ENCODE data around the gene SHISA4.
"Not testable (repeated sequence)": the region's sequence is repeated elsewhere in the genome, so short reads cannot be mapped to it uniquely, and the experiment has no call there.

SHISA4 gene

DNA sequence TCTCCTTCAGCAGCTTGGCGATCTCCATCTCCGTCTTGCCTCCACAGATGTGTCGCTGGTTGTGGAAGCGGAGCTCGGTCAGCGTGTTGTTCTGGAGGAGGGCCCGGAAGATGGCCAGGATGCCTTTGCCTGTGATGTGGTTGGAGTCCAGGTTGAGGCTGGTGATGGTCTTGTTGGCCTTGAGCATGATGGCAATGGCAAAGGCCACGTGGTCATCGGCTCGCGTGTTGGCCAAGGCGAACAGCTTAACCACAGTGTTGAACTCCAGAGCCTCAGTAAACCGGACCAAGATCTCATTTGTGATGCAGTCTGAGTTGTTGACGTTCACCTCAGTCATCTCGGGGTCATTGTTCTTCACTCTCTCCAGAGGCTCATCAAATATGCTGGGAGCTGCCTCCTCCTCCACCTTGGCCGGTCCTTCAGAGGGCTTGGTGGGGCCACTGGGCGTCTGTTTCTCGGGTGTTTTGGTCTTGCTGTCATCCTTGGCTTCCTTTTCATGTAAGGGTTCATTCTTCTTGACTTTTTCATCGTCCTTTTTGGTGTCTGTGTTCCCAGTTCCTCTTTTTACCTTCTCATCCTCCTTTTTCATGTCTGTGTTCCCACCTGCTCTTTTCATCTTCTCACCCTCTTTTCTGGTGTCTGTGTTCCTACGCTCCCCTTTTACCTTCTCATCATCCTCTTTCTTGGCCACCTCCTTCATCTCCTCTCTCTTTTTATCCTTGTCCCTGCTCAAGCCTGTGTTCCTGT is 11.2 kb downstream of the SHISA4 start:
- no peak for DNase-seq

DNA sequence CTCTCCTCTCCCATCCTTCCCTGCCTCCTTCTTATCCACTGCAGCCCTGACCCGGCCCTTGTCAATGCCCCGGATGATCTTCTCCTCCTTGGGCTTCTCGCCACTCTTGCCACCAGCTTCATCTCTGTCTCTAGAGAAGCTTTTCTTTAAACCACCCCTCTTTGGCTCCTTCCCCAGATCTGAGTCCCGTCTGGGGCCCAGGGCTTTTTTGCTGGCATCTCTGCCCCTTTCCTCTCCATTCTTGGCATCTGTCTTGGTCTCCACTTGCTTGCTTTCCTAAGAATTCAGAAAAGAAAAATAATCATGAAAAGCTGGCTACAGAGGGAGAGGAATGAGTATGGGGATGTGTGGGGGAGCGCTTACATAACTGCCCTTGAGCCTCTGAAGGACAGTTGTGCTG is 11.8 kb downstream of the SHISA4 start:
- DNase-seq, result no peak

DNA sequence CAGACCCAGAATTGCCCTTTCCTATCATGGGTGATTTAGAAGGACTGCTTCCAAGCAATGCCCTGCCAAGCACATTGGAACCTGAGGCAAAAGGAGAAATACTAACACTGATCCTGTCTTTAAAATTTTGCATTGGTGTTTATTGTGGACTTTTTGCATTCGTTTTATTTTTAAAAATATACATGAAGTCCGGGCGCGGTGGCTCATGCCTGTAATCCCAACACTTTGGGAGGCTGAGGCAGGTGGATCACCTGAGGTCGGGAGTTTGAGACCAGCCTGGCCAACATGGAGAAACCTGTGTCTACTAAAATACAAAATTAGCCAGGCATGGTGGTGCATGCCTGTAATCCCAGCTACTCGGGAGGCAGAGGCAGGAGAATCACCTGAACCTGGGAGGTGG is 12.3 kb downstream of the SHISA4 start:
- DNase-seq, result not testable (repeated sequence)

DNA sequence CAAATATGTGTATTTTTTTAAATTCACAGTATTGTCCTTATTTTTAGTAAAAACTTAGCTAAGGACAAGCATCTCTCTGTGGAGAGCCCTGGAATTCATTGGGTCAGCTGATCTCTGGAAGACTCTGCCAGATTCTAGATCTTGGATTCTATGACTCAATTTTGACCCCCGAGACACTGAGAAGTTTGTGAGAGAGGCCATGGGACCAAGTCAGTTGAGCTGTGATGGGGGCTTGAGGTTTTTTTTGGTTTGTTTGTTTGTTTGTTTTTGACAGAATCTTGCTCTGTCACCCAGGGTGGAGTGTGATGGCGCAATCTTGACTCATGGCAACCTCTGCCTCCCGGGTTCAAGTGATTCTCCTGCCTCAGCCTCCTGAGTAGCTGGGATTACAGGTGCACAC is 13.5 kb downstream of the SHISA4 start:
- no peak for DNase-seq

- no peak for DNase-seq
These were observed 14.4 kb downstream of the SHISA4 start for GRCh38 chr1:201903135-201903534.

- DNase-seq, result no peak
These were observed 15.9 kb downstream of the SHISA4 start for GRCh38 chr1:201904579-201904978.

GRCh38 chr1:201905234-201905890 is 16.7 kb downstream of the SHISA4 start:
- no peak for DNase-seq

DNA sequence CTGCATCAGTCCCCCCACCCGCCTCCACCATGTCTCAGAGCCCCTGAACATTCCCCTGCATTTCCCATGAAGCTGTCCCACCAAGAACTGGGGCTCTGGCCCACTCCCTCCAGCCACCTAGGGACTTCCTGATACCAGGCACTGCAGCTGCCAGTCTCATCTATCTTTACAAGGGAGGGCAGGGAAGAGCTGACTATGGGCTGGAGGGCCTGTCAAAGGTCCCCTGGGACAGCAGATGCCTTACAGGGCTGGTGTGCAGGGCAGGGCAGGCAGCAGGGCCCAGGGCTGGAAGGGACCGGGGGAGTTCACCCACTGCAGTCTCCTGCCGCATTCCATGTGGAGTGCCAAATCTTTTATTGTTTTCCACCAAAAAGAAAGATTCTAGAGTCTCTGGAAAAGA is 17.6 kb downstream of the SHISA4 start:
- DNase-seq, result no peak

GRCh38 chr1:201907621-201908020 is 18.9 kb downstream of the SHISA4 start:
- DNase-seq, result no peak

- no peak for DNase-seq
These were observed 23.3 kb downstream of the SHISA4 start for GRCh38 chr1:201911826-201912571.

DNA sequence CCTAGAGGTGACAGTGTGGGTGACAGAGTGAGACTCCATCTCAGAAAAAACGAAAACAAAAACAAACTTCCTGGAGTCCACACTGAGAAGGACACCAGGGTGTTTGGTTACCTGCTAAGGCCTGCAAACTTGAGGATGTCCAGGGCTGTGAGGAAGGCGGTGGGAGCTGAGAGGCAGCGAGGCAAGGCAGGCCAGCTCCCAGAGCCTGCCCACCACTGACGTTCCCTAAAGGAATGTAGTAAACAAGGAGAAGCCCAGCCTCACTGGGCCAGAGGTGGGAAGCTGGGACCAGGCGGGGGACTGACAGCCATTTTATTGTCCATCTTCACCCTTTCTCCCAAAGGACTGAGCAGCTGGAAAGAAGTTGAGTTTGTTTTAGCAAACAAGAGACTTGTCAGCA is 24.1 kb downstream of the SHISA4 start:
- DNase-seq, result no peak

GRCh38 chr1:201914456-201915235 is 25.9 kb downstream of the SHISA4 start:
- no peak for DNase-seq

DNA sequence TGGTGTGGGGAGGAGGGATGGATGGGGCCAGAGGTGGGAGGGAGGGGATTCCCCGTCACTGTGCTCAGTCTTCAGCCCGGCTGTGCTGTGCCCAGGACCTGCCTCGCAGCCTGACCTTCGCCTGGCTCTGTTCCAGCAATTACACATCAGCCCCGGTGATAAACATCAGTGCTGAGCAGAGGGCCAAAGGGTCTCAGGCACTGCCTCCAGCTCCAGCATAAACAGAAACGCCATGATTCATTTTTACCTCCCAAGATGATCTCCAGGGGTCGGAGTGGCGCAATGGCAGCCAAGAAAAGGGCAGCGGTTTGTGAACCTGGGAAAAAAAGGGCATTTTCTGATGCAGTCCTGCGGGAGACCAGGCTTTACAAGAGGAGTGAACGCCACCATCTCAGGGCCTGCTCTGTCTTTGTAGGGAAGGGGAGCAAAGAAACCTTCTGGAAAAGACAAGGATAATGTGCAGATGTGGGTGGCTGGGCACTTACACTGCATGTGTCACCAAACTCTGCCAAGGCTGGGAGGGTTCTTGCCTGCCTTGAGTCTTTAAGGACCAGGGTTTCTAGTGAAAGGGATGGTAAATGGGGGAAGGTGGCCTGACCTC is 28.1 kb downstream of the SHISA4 start:
- no peak for DNase-seq

DNA sequence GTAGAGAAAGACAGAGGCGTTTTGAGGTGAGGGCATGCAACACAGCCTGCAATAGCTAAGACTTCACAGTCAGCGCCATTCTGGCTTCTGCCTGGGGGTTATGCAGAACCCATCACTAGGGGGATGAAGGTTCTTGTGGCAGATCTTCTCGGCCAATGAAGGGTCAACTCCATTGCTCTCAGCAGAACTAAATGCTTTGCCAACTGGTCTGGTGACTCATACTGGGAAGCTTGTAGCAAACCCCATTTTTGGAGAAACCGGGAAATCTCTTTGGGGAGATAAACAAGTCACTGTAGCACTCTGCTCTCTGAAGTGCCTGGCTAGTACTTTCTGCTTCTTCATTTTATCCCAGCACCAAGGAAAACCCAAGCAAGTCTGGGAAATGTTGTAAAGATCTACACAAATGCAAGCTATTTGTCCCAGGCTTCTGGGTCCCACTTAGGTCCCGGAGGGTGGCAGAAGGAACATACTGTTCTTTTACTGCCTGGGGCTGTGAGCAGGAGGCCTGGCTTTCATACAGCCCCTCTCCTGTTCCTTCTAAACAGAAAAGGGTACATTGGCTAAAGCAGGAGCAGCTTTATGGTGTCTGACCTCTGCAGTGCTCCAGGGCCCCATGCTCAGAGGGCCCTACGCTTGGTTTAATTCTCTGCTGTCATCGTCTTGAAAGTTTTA is 28.8 kb downstream of the SHISA4 start:
- no peak for DNase-seq

DNA sequence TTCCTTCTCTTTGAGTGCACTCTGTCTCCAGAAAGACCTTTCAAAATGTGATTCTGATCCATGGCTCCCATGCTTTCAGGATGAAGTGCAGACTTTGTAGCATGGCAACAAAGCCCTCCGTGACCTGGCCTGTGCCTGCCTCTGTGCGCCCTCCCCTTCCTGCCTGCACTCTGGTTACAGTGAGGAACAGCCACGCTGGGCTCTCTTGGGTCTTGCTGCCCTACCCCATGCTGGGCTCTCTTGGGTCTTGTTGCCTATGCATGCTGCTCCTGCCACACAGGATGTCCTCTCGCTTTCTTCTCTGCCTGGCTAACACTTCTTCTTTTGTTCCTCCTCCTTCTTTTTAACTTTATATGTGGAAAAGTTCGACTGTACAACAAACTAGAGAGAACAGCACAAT is 29.6 kb downstream of the SHISA4 start:
- DNase-seq, result no peak

GRCh38 chr1:201921952-201922558 is 33.4 kb downstream of the SHISA4 start:
- DNase-seq, result no peak

GRCh38 chr1:201925301-201925567 is 36.5 kb downstream of the SHISA4 start:
- no peak for DNase-seq

- no peak for DNase-seq
These were observed 37.4 kb downstream of the SHISA4 start for GRCh38 chr1:201925981-201926645.

- no peak for DNase-seq
These were observed 39.6 kb downstream of the SHISA4 start for GRCh38 chr1:201928266-201928665.

GRCh38 chr1:201930137-201930536 is 41.4 kb downstream of the SHISA4 start:
- DNase-seq, result no peak

- DNase-seq, result no peak
These were observed 42.1 kb downstream of the SHISA4 start for GRCh38 chr1:201930803-201931202.
